K562 (cell line): ENCODE measurements around the gene TSPAN11. TPM values are rescaled to one million over a fixed set of nuclear protein-coding genes. Genes with fewer than 3 reads are reported as not detected.

Experiments used
- ATAC-seq: fragments of 200-7000 bp; cut with Tn5 transposase; 3 replicates; pipeline ENCODE4 v1.9.1; 2020; ENCODE audit warnings: moderate library complexity
- BruUV-seq: library from RNA; stranded (reverse); fragments of 400-500 nt; replicated peaks from 2 replicates; lab custom pipeline; 2021; lab: Mats Ljungman, UMichigan
- CTCF ChIA-PET: fragments of 300-600 bp; formaldehyde crosslinking; extraction: SDS; loops from one replicate; lab custom pipeline; 2021; ENCODE audit warnings: low intra/inter-chr PET ratio; lab: Yijun Ruan, JAX
- POLR2A ChIA-PET: fragments of 300-600, 350-650 bp; sonication (Branson Sonifier 250); formaldehyde crosslinking; extraction: SDS; loops from one replicate; lab custom pipeline; 2021; ENCODE audit warnings: antibody characterized with exemption, inconsistent platforms; lab: Yijun Ruan, JAX
- DNase-seq, 4 experiments: peaks; one replicate each; pipeline versions ENCODE4 v3.0.0 to v3.0.0-alpha.2; 2011 to 2018; ENCODE audit warnings: low spot score in 3 of 4, mixed read lengths in 3 of 4; ENCODE audit errors: extremely low read depth in 1 of 4
- FAIRE-seq: peaks from 2 replicates; lab custom pipeline; 2011; peaks lifted over from hg19 to GRCh38; lab: Jason Lieb, UNC
- H2AFZ ChIP-seq: 2 replicates; pipeline ENCODE4 v1.6.0; 2011; ENCODE audit warnings: low read depth, low read length, control low read depth, inconsistent platforms
- H3K27ac ChIP-seq: fragments of 200-600 bp; 3 replicates; pipeline ENCODE4 v1.8.0; 2011; ENCODE audit warnings: low read depth, mild to moderate bottlenecking, control low read depth, inconsistent platforms, low read length, moderate library complexity, mixed read lengths; ENCODE audit errors: extremely low read depth
- H3K27me3 ChIP-seq, 2 experiments: fragments of 300-600 bp in 1 of 2; 2 replicates in 1 of 2; 3 replicates in 1 of 2; pipeline versions ENCODE4 v1.6.0 to v1.8.0; 2011; ENCODE audit warnings: inconsistent platforms in 2 of 2, low read length in 2 of 2, mild to moderate bottlenecking in 1 of 2, mixed read lengths in 1 of 2, moderate library complexity in 1 of 2; ENCODE audit not compliant: control insufficient read depth in 2 of 2, insufficient read depth in 2 of 2
- H3K36me3 ChIP-seq: fragments of 300-600 bp; 3 replicates; pipeline ENCODE4 v1.8.0; 2011; ENCODE audit warnings: mild to moderate bottlenecking, low read length, inconsistent platforms; ENCODE audit not compliant: control insufficient read depth, insufficient read depth
- H3K4me1 ChIP-seq, 2 experiments: fragments of 200-600 bp in 1 of 2; replicated peaks in 1 of 2; 2 replicates in 1 of 2; 3 replicates in 1 of 2; pipeline versions ENCODE4 v1.5.1 to v1.8.0; 2011; ENCODE audit warnings: inconsistent platforms in 2 of 2, low read length in 2 of 2, mild to moderate bottlenecking in 1 of 2, mixed read lengths in 1 of 2, moderate library complexity in 1 of 2; ENCODE audit not compliant: control insufficient read depth in 2 of 2, insufficient read depth in 2 of 2
- H3K4me2 ChIP-seq: 2 replicates; pipeline ENCODE4 v1.6.1; 2011; ENCODE audit warnings: low read length, control low read depth, inconsistent platforms, mixed read lengths; ENCODE audit not compliant: insufficient read depth
- H3K4me3 ChIP-seq: fragments of 200-600 bp; sonication (generic), shearing (Covaris generic); 2 replicates; pipeline ENCODE4 v1.5.1; 2016; ENCODE audit warnings: control low read depth, inconsistent platforms
- H3K79me2 ChIP-seq: fragments of 200-600 bp; 3 replicates; pipeline ENCODE4 v1.8.0; 2011; ENCODE audit warnings: low read length, inconsistent platforms; ENCODE audit not compliant: control insufficient read depth, insufficient read depth
- H3K9ac ChIP-seq, 2 experiments: 2 replicates each; pipeline versions ENCODE4 v1.6.0 to v1.6.1; 2011; ENCODE audit warnings: low read depth in 2 of 2, low read length in 2 of 2, control low read depth in 1 of 2, inconsistent platforms in 1 of 2, mild to moderate bottlenecking in 1 of 2, mixed read lengths in 1 of 2; ENCODE audit not compliant: insufficient read depth in 1 of 2
- H3K9me1 ChIP-seq: one replicate; pipeline ENCODE4 v1.6.0; 2011; ENCODE audit warnings: inconsistent platforms, mild to moderate bottlenecking, low read length, moderate library complexity; ENCODE audit not compliant: control insufficient read depth, insufficient read depth
- H3K9me3 ChIP-seq: replicated peaks from 2 replicates; pipeline ENCODE4 v1.5.1; 2011; ENCODE audit warnings: low read depth, low read length, inconsistent platforms; ENCODE audit not compliant: control insufficient read depth, insufficient read depth
- H4K20me1 ChIP-seq: replicated peaks from 2 replicates; pipeline ENCODE4 v1.6.1; 2011; ENCODE audit warnings: low read length, inconsistent platforms, mixed read lengths; ENCODE audit not compliant: control insufficient read depth, insufficient read depth
- HCFC1 ChIP-seq: IDR thresholded peaks from 2 replicates; pipeline ENCODE4 v1.6.1; 2012; ENCODE audit warnings: low read depth, low read length, improper control_type of control experiment
- HOMEZ ChIP-seq: fragments of 250-450 bp; sonication (Bioruptor Pico); IDR thresholded peaks from 2 replicates; pipeline ENCODE4 v1.4.0; 2020; ENCODE audit warnings: mild to moderate bottlenecking, moderate library complexity
- NFIC ChIP-seq: fragments of 450-650 bp; IDR thresholded peaks from 2 replicates; pipeline ENCODE4 v1.6.1; 2017; ENCODE audit warnings: mild to moderate bottlenecking, inconsistent platforms
- RBM17 ChIP-seq: fragments of 200-400 bp; formaldehyde crosslinking; IDR thresholded peaks from 2 replicates; pipeline ENCODE4 v1.6.1; 2017; ENCODE audit warnings: low read depth, mild to moderate bottlenecking, low read length, borderline replicate concordance
- SREBF1 ChIP-seq: fragments of 150-350 bp; IDR thresholded peaks from 2 replicates; pipeline ENCODE4 v1.6.1; 2014; ENCODE audit warnings: antibody characterized with exemption, low read depth, low read length, borderline replicate concordance
- ZNF263 ChIP-seq: sonication (generic); formaldehyde crosslinking; IDR thresholded peaks from 2 replicates; pipeline ENCODE4 v1.8.0; 2022; ENCODE audit warnings: mild to moderate bottlenecking, missing genetic modification reagents, borderline replicate concordance
- ZNF551 ChIP-seq: fragments of 250-450 bp; sonication (Bioruptor Pico); IDR thresholded peaks from 2 replicates; pipeline ENCODE4 v1.5.0; 2021; ENCODE audit warnings: mild to moderate bottlenecking, moderate library complexity
- ZNF583 ChIP-seq: fragments of 250-450 bp; sonication (Bioruptor Pico); IDR thresholded peaks from 2 replicates; pipeline ENCODE4 v1.4.0; 2020
- WGBS: fragments of 100-300 bp; shearing (Covaris generic); methylation state at CpG from one replicate; pipeline ENCODE4 v1.1.6; 2016; ENCODE audit warnings: low coverage, mixed read lengths; ENCODE audit not compliant: insufficient coverage; ENCODE audit errors: missing lambda C conversion rate; 5-methylcytosine and 5-hydroxymethylcytosine counted together
- in situ Hi-C: fragments of 300-500 bp; cut with MboI; formaldehyde crosslinking; loops from 4 replicates; pipeline ENCODE4 v1.15.0; 2018; ENCODE audit warnings: inconsistent platforms, mixed read lengths
- intact Hi-C: fragments of 100-400 bp; cut with micrococcal nuclease; formaldehyde crosslinking; loops from 2 replicates; pipeline ENCODE4 v1.14.2; 2022
- polyA plus RNA-seq, 8 experiments: library from polyadenylated mRNA; depleted of rRNA in 4 of 8; stranded (reverse) in 5 of 8; unstranded in 3 of 8; fragments of >200 nt; fragmentation: Nextera tagmentation in 2 of 8; fragmentation: Illumina TruSeq in 1 of 8; extraction: Ambion mirVana in 2 of 8; extraction: Trizol in 1 of 8; gene quantifications; 2 replicates each; pipeline versions ENCODE4 v1.2.1 to v1.2.3, GENCODE V29; 2011 to 2014; ENCODE audit warnings: inconsistent platforms in 1 of 8, missing spikeins in 1 of 8
- total RNA-seq, 7 experiments: library from RNA; depleted of rRNA in 6 of 7; stranded (reverse); fragments of >200 nt in 6 of 7; fragmentation: Illumina TruSeq in 2 of 7; extraction: Trizol in 2 of 7; gene quantifications; 2 replicates each; pipeline versions ENCODE4 v1.2.1 to v1.2.3, GENCODE V29; 2011 to 2021; ENCODE audit warnings: low replicate concordance in 1 of 7

Gene TSPAN11
- total and polyA plus RNA-seq, 9 of the 15 experiments (the other 6 are each of a cell fraction or from before 2014, with no cell fraction given), result not detected

GRCh38 chr12:30942936-30943335 is 16.4 kb downstream of the TSPAN11 start:
- POLR2A ChIA-PET, result no interaction called here
- no peak overlapping the region for H2AFZ ChIP-seq
- no peaks in the 10 kb centered on the region for H3K36me3 ChIP-seq
- TF ChIP-seq ZNF551 (CRISPR knock-in tag) (no peak), NFIC (no peak), ZNF583 (no peak), ZNF263 (no peak), HCFC1 (no peak), HOMEZ (CRISPR knock-in tag) (no peak), RBM17 (no peak), SREBF1 (no peak)
- FAIRE-seq (no peak), DNase-seq (no peak), ATAC-seq (no peak)
- H3K9me3 ChIP-seq, result no peaks in the 10 kb centered on the region
- H3K79me2 ChIP-seq, result no peaks in the 10 kb centered on the region
- 0% methylated on average over 7 of the region's 7 CpGs for WGBS
- peaks cover 4% of the 10 kb centered on the region; the same call in 1 of the 2 replicates for H4K20me1 ChIP-seq
- no peak overlapping the region for H3K4me3 ChIP-seq
- H3K4me2 ChIP-seq, result no peak overlapping the region
- H3K27ac ChIP-seq, result no peak overlapping the region
- no peak overlapping the region for H3K9ac ChIP-seq
- CTCF ChIA-PET, result no interaction called here
- peaks cover 9 to 42% of the 10 kb centered on the region in 2 experiments; a peak in 3 of 5 replicates for H3K27me3 ChIP-seq
- in situ Hi-C loops, result no loop called here
- no peaks in the 10 kb centered on the region for H3K9me1 ChIP-seq
- intact Hi-C loops, result no loop called here
- no peaks in the 10 kb centered on the region; a peak in 1 of 5 replicates for H3K4me1 ChIP-seq
- BruUV-seq, result no TSS peak
